Endothelial cell of umbilical vein (primary cell): ENCODE results near the gene LCLAT1. TPM values are rescaled to one million over a fixed set of nuclear protein-coding genes. Genes with fewer than 3 reads are reported as not detected.

Source experiments
- BruUV-seq: library from RNA; stranded (reverse); fragments of 400-500 nt; replicated peaks from 2 replicates; lab custom pipeline; 2021; lab: Mats Ljungman, UMichigan
- CTCF ChIA-PET: fragments of 300-600, 350-600 bp; sonication (Branson Sonifier 250); formaldehyde crosslinking; loops from one replicate; lab custom pipeline; 2021; ENCODE audit warnings: antibody characterized with exemption, inconsistent platforms; lab: Charles Lee
- POLR2A ChIA-PET: fragments of 300-600, 350-600 bp; sonication (Branson Sonifier 250); formaldehyde crosslinking; loops from one replicate; lab custom pipeline; 2021; ENCODE audit warnings: antibody characterized with exemption, inconsistent platforms; lab: Charles Lee
- DNase-seq: peaks from one replicate; pipeline ENCODE4 v3.0.0-alpha.2; 2011; ENCODE audit warnings: low read depth, low spot score
- FAIRE-seq: peaks from 2 replicates; lab custom pipeline; 2011; peaks lifted over from hg19 to GRCh38; lab: Jason Lieb, UNC
- H2AFZ ChIP-seq: 2 replicates; pipeline ENCODE4 v1.6.0; 2012; ENCODE audit warnings: low read depth, low read length, control low read depth, inconsistent platforms
- H3K27ac ChIP-seq: 2 replicates; pipeline ENCODE4 v1.5.1; 2011; ENCODE audit warnings: low read depth, mild to moderate bottlenecking, control low read depth, low read length, moderate library complexity; ENCODE audit not compliant: insufficient read depth
- H3K27me3 ChIP-seq, 2 experiments: 2 replicates each; pipeline versions ENCODE4 v1.6.0 to v1.6.1; 2011; ENCODE audit warnings: low read length in 2 of 2, mixed read lengths in 1 of 2; ENCODE audit not compliant: control insufficient read depth in 2 of 2, insufficient read depth in 2 of 2
- H3K36me3 ChIP-seq, 2 experiments: 2 replicates in 1 of 2; 3 replicates in 1 of 2; pipeline ENCODE4 v1.5.1; 2011; ENCODE audit warnings: low read length in 2 of 2, mild to moderate bottlenecking in 1 of 2, moderate library complexity in 1 of 2; ENCODE audit not compliant: control insufficient read depth in 2 of 2, insufficient read depth in 2 of 2; ENCODE audit errors: extremely low read depth in 1 of 2
- H3K4me1 ChIP-seq: 3 replicates; pipeline ENCODE4 v1.5.1; 2011; ENCODE audit warnings: mild to moderate bottlenecking, low read length; ENCODE audit not compliant: control insufficient read depth, insufficient read depth; ENCODE audit errors: extremely low read depth
- H3K4me2 ChIP-seq: 2 replicates; pipeline ENCODE4 v1.6.1; 2011; ENCODE audit warnings: low read length, control low read depth, mixed read lengths; ENCODE audit not compliant: insufficient read depth
- H3K4me3 ChIP-seq, 3 experiments: fragments of 200-600 bp in 1 of 3; sonication (generic), shearing (Covaris generic) in 1 of 3; replicated peaks in 1 of 3; 2 replicates each; pipeline ENCODE4 v1.5.1; 2011 to 2016; ENCODE audit warnings: control low read depth in 3 of 3, low read length in 3 of 3, mild to moderate bottlenecking in 2 of 3, inconsistent platforms in 1 of 3, low read depth in 1 of 3, moderate library complexity in 1 of 3; ENCODE audit not compliant: insufficient read depth in 1 of 3
- H3K79me2 ChIP-seq: 2 replicates; pipeline ENCODE4 v1.6.0; 2012; ENCODE audit warnings: low read length, inconsistent platforms; ENCODE audit not compliant: control insufficient read depth, insufficient read depth
- H3K9ac ChIP-seq: replicated peaks from 2 replicates; pipeline ENCODE3; 2011; ENCODE audit warnings: low read length, control low read depth; ENCODE audit not compliant: insufficient read depth; ENCODE audit errors: extremely low read depth
- H3K9me1 ChIP-seq: replicated peaks from 3 replicates; pipeline ENCODE4 v1.6.0; 2011; ENCODE audit warnings: mild to moderate bottlenecking, low read length; ENCODE audit not compliant: control insufficient read depth, insufficient read depth; ENCODE audit errors: extremely low read depth
- H3K9me3 ChIP-seq: replicated peaks from 2 replicates; pipeline ENCODE4 v1.5.1; 2012; ENCODE audit warnings: low read length, inconsistent platforms; ENCODE audit not compliant: control insufficient read depth, insufficient read depth
- H4K20me1 ChIP-seq: replicated peaks from 2 replicates; pipeline ENCODE3; 2011; ENCODE audit warnings: mild to moderate bottlenecking, low read length; ENCODE audit not compliant: control insufficient read depth, insufficient read depth; ENCODE audit errors: extremely low read depth
- EZH2 ChIP-seq: IDR thresholded peaks from 2 replicates; pipeline ENCODE4 v1.6.1; 2012; ENCODE audit warnings: borderline replicate concordance, low read depth, mild to moderate bottlenecking, moderate library complexity, low read length, inconsistent platforms; ENCODE audit not compliant: severe bottlenecking
- FOS ChIP-seq: IDR thresholded peaks from 2 replicates; pipeline ENCODE4 v1.6.1; 2011; ENCODE audit warnings: mild to moderate bottlenecking, low read length, moderate library complexity, borderline replicate concordance; ENCODE audit not compliant: insufficient read depth
- GATA2 ChIP-seq: IDR thresholded peaks from 2 replicates; pipeline ENCODE4 v1.7.0; 2011; ENCODE audit warnings: low read depth, mild to moderate bottlenecking, moderate library complexity, mixed read lengths, low read length; ENCODE audit not compliant: insufficient read length, insufficient read depth
- JUN ChIP-seq: IDR thresholded peaks from 2 replicates; pipeline ENCODE4 v1.6.1; 2011; ENCODE audit warnings: borderline replicate concordance, low read depth; ENCODE audit not compliant: insufficient read length, insufficient read depth
- MYC ChIP-seq: IDR thresholded peaks from one replicate; pipeline ENCODE4 v1.6.1; 2011; ENCODE audit warnings: mild to moderate bottlenecking, low read depth, low read length
- POLR2A ChIP-seq: IDR thresholded peaks from 2 replicates; pipeline ENCODE4 v1.6.1; 2012; ENCODE audit warnings: low read depth, mild to moderate bottlenecking, control low read depth, low read length
- POLR2AphosphoS5 ChIP-seq: IDR thresholded peaks from 2 replicates; pipeline ENCODE4 v1.6.1; 2012; ENCODE audit warnings: low read depth, mild to moderate bottlenecking, control low read depth, low read length, moderate library complexity; ENCODE audit not compliant: insufficient read depth
- dilution Hi-C: fragments of 300-500 bp; cut with MboI; formaldehyde crosslinking; loops from one replicate; pipeline ENCODE4 v1.15.0; 2019; ENCODE audit warnings: low sequenced_read_pairs; ENCODE audit not compliant: extremely low pct_ligation_motif_present
- intact Hi-C: fragments of 100-400 bp; cut with micrococcal nuclease; formaldehyde crosslinking; loops from one replicate; pipeline ENCODE4 v1.10.0; 2022
- polyA plus RNA-seq, 4 experiments: library from polyadenylated mRNA; depleted of rRNA in 3 of 4; stranded (reverse) in 3 of 4; unstranded in 1 of 4; fragments of >200 nt; gene quantifications; 2 replicates each; pipeline versions ENCODE4 v1.2.1 to v1.2.3, GENCODE V29; 2011 to 2012; ENCODE audit warnings: missing spikeins in 1 of 4
- total RNA-seq: library from RNA; stranded (reverse); gene quantifications from 2 replicates; pipeline ENCODE4 v1.2.3, GENCODE V29; 2021
- TF ChIP-seq, protein P1 (sequence below): IDR thresholded peaks from 2 replicates; pipeline ENCODE4 v1.6.1; 2011; ENCODE audit not compliant: insufficient read depth, insufficient read length
- TF ChIP-seq, protein P2 (sequence below), 2 donors: IDR thresholded peaks; 1 replicate in 1 of 2; 2 replicates in 1 of 2; pipeline ENCODE4 v1.5.1; 2011; ENCODE audit warnings: low read length in 2 of 2, mild to moderate bottlenecking in 2 of 2, moderate library complexity in 2 of 2, control low read depth in 1 of 2, inconsistent platforms in 1 of 2, low read depth in 1 of 2; ENCODE audit not compliant: insufficient read depth in 1 of 2; ENCODE audit errors: extremely low read depth in 1 of 2

LCLAT1 gene
- total and polyA plus RNA-seq, 2 donors (not counting 3 experiments of a cell fraction or from before 2014, with no cell fraction given): 6.1 to 20.8 TPM

DNA sequence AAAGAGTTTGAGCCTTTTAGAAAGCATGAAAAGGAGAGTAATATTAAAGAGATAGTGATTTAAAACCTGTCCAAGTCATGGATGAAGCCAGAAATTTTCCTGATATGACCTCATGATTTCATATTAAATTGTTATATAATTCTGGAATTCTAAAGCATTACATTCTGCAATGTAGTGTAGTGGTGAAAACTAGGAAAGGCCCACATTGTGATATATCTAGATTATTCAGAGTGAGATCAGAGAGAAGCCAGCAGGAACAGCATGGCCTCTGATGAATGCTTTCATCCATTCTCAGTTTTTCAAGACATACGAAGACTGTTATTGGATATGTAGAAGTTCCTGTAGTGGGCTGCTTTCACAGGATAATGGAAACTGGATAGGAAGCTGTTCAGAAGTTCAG lies 98.8 kb downstream of the LCLAT1 start:
- TF ChIP-seq EZH2: no peak
- no peak for TF ChIP-seq POLR2A
- TF ChIP-seq, protein P1, sequence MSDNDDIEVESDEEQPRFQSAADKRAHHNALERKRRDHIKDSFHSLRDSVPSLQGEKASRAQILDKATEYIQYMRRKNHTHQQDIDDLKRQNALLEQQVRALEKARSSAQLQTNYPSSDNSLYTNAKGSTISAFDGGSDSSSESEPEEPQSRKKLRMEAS: no peak
- TF ChIP-seq POLR2AphosphoS5: no peak
- TF ChIP-seq MYC: no peak
- no peak for TF ChIP-seq FOS
- TF ChIP-seq GATA2: no peak
- TF ChIP-seq, protein P2, sequence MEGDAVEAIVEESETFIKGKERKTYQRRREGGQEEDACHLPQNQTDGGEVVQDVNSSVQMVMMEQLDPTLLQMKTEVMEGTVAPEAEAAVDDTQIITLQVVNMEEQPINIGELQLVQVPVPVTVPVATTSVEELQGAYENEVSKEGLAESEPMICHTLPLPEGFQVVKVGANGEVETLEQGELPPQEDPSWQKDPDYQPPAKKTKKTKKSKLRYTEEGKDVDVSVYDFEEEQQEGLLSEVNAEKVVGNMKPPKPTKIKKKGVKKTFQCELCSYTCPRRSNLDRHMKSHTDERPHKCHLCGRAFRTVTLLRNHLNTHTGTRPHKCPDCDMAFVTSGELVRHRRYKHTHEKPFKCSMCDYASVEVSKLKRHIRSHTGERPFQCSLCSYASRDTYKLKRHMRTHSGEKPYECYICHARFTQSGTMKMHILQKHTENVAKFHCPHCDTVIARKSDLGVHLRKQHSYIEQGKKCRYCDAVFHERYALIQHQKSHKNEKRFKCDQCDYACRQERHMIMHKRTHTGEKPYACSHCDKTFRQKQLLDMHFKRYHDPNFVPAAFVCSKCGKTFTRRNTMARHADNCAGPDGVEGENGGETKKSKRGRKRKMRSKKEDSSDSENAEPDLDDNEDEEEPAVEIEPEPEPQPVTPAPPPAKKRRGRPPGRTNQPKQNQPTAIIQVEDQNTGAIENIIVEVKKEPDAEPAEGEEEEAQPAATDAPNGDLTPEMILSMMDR (IDR thresholded peaks at IDR 0.05; ENCODE audit: extremely low read depth in 1 of 2, insufficient read depth in 1 of 2, low read depth in 1 of 2, low read length in 2 of 2): no peak
- TF ChIP-seq JUN: no peak
- intact Hi-C loops (no loop called here), dilution Hi-C loops (no loop called here)
- no peak overlapping the region for H3K27ac ChIP-seq
- DNase-seq (no peak), FAIRE-seq (no peak)
- no peaks in the 10 kb centered on the region for H3K36me3 ChIP-seq
- BruUV-seq: no TSS peak
- no peaks in the 10 kb centered on the region for H3K4me1 ChIP-seq
- no peaks in the 10 kb centered on the region for H3K9me3 ChIP-seq
- H3K4me3 ChIP-seq: no peak overlapping the region
- H2AFZ ChIP-seq: no peak overlapping the region
- ChIA-PET CTCF (interaction anchor here (1.3 kb wide), 1 partner anchor 25 kb away, joined by 3 read pairs; no protein-coding TSS in a partner anchor), POLR2A (no interaction called here)
- H3K9me1 ChIP-seq: no peaks in the 10 kb centered on the region
- no peaks in the 10 kb centered on the region for H3K27me3 ChIP-seq
- H4K20me1 ChIP-seq: no peaks in the 10 kb centered on the region
- no peak overlapping the region for H3K4me2 ChIP-seq
- H3K9ac ChIP-seq: no peak overlapping the region
- H3K79me2 ChIP-seq: no peaks in the 10 kb centered on the region
